GM21423 (cell line): Measurements from ENCODE around the gene TRIM13.
"Not testable (repeated sequence)": the region's sequence is repeated elsewhere in the genome, so short reads cannot be mapped to it uniquely, and the experiment has no call there.

Experiments
- ATAC-seq: cut with Tn5 transposase; IDR thresholded peaks from one replicate; pipeline ENCODE4 v1.9.1; 2021; ENCODE audit warnings: mild to moderate bottlenecking, moderate library complexity; ENCODE audit not compliant: unreplicated experiment

TRIM13 gene

GRCh38 chr13:49996951-49997895, at the start of gene TRIM13:
TRIM13 (plus strand) TSS chr13:49997042; CDS start chr13:50011941, 14,899 bp downstream.
- ATAC-seq: peak; percentile 72

GRCh38 chr13:49948777-49949270, 48.0 kb upstream of the TRIM13 start:
- not testable (repeated sequence) for ATAC-seq

DNA sequence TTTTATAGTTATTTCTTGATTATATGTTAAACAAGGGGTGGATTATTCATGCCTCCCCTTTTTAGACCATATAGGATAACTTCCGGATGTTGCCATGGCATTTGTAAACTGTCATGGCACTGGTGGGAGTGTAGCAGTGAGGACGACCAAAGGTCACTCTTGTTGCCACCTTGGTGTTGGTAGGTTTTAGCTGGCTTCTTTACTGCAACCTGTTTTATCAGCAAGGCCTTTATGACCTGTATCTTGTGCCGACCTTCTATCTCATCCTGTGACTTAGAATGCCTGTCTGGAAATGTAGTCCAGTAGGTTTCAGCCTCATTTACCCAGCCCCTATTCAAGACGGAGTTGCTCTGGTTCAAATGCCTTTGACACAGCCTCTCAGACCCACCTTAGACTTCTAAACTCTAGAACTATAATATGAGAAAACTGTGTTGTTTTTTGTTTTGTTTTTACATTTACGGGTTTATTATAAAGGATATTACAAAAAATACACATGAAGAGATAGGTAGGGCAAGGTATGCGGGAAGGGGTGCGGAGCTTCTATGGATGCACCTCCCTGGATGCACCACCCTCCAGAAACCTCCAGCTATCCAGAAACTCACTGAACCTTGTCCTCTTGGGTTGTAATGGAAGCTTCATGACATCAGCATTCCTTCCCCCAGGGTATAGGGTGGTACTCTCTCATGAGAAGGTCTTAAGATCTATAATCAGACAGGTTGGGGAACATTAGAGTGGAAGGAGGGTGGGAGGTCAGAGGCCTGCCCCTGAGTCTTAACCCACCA, 44.9 kb upstream of the TRIM13 start:
- no peak for ATAC-seq

DNA sequence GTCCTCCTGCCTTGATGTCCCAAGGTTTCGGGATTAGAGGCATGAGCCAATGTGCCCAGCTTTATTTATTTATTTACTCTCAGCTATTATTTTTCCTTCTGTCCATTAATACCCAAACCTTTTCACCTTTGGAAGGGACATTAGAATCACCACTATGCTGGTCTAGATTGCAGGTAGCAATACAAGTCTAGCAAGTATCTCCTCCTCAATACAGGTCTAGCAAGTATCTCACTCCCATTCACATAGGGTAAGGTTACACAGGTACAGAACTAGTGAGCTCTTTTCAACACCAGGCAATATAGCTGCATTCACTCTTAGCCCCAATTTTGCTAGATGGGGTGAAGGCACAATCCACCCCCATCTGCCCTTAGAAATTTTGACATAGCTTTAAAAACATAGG, 43.3 kb upstream of the TRIM13 start:
- ATAC-seq: no peak

GRCh38 chr13:49954674-49955455, 42.0 kb upstream of the TRIM13 start:
- ATAC-seq: no peak

DNA sequence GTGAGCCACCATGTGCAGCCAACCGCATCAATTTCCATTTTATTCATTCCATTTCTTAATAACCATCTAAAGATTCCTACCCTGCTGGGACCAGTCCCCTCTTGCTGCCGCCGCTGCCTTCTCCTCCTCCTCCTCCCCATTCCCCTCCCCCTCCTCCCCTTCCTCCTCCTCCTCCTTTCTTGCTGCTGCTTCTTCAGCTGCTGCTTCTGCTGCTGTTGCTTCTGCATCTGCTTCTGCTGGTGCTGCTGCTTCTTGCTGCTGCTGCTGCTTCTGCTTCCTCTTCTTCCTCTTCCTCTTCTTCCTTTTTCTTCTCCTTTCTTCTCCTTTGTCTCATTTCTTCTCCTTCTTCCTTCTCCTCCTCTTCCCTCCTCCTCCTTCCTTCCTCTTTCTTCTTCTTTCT, 40.7 kb upstream of the TRIM13 start:
- ATAC-seq: no peak

- no peak for ATAC-seq
These were observed 38.5 kb upstream of the TRIM13 start for GRCh38 chr13:49958321-49958720.

DNA sequence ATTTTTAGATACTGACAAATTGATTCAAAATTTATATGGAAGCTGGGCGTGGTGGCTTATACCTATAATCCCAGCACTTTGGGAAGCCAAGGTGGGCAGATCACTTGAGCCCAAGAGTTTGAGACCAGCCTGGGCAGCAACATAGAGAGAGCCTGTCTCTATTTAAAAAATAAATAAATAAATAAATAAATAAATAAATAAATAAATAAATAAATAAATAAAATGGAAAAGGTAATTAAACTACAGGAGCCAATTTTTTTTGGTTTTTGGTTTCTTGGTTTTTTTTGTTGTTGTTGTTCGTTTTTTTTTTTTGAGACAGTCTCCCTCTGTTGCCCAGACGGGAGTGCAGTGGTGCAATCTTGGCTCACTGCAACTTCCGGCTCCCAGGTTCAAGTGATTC, 29.4 kb upstream of the TRIM13 start:
- ATAC-seq: no peak

DNA sequence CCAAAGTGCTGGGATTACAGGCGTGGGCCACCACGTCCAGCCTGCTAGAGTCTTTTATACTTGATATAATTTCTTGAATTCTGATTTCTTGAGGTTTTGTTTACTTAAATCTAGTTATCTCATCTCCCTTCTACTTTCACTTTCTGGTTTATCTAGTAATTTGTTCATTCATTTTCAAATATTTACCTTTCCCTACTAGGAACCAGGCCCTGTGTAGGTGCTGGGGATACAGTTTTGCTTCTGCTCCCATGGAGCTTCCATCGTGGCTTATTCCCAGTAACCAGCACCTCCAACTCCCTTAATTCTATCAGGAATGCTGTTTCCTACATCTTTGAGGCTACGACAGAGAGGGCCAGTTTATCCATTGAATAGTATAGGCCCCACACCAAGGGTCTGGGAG, 24.1 kb upstream of the TRIM13 start:
- ATAC-seq: no peak

DNA sequence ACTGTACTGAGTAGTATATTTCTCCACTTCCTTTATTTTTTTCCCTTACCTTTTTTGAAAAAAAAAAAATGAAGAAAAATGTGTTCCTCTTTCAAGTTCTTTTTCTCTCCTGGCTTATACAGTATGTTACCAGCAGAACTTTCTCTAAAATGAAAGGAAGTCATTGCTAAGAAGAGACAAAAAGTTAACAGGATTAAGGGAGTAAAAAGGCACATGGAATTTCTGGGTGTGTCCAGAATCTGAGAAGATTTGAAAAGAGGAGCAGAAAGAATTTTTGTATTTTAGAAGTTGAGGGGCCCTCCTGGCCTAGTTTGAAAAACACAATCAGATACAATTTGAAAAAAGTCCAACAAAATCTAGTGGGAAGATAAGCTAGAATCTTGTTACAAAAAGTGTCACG, 21.0 kb upstream of the TRIM13 start:
- ATAC-seq: no peak

GRCh38 chr13:49976314-49977258, 20.3 kb upstream of the TRIM13 start:
- peak; percentile 52 for ATAC-seq

- no peak for ATAC-seq
These were observed 18.9 kb upstream of the TRIM13 start for GRCh38 chr13:49977992-49978391.

DNA sequence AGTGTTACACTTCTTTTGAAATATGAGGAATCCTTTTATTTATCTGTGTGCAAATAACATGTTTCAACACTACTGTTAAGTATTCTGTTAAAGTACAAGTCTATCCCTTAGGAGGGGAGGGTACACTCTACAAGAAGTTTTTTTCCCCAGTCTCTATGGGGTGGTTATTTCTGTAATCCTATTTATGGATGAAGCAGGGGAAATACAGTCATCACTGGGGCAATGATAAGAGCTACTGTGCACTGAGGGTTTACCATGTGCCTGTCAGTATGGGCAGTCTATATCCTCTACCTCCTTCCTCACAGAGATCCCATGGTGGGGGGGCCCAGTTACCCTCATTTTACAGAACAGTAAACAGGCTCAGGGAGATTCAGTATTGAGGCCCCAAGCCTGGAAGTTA, 16.6 kb upstream of the TRIM13 start:
- ATAC-seq: no peak

DNA sequence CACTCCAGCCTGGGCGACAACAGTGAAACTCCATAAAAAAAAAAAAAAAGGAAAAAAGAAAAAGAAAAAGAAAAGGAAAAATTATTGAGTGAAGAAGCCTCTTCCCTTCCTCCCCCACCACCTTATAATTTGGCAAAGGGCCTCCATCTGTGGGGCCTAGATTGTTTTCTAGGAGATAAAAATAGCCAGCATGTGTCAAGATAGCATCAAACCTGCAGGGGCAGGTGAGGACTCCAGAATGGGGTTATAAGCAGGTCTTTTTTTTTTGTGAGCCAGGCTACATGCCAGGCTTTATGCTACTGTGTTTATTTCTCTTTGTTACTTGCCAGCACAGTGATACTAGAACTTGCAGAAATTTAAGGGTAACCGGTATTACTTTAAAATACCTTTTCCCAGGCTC, 11.7 kb upstream of the TRIM13 start:
- no peak for ATAC-seq

DNA sequence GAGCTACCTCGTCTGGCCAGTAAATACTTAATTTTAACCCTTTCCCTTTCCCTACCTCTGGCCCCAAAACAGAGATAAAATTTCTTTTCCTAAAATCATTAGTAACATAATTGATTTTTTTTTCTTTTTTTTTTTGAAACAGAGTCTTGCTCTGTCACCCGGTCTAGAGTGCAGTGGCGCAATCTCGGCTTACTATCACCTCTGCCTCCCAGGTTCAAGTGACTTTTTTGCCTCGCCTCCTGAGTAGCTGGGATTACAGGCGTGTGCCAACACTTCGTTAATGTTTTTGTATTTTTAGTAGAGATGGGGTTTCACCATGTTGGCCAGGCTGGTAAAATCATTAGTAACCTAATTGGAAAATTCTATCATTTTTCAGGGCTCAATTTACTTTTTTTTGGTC, 10.4 kb upstream of the TRIM13 start:
- no peak for ATAC-seq

GRCh38 chr13:49990612-49991011, 6.2 kb upstream of the TRIM13 start:
- ATAC-seq: not testable (repeated sequence)

DNA sequence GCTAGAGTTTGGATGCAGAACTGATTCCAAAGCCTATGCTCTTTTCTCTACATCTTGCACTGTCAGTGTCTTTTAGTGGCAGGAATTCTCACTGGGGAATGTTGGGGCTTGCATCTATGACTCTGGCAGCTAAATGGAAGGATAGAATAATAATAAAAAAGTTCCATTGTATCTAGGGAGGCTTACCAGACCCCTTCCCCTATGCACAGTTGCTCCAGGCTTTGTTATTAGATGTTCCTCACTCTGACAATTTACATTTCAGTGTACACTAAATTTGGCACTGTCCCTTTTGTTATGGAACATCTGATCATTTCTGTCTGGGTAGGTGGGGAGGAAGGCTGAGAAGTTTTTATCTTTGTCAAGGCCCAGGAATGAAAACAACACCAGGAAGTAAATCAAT, 3.7 kb upstream of the TRIM13 start:
- ATAC-seq: no peak

- ATAC-seq: no peak
These were observed 3.2 kb upstream of the TRIM13 start for GRCh38 chr13:49993666-49994065.

- ATAC-seq: no peak
These were observed 1.2 kb upstream of the TRIM13 start for GRCh38 chr13:49995625-49996101.
